Cardiac muscle cell (in vitro differentiated cells and primary cell): Measurements from ENCODE around the gene DYNC2H1. TPM values are rescaled to one million over a fixed set of nuclear protein-coding genes. Genes with fewer than 3 reads are reported as not detected.
"Not testable (repeated sequence)": the region's sequence is repeated elsewhere in the genome, so short reads cannot be mapped to it uniquely, and the experiment has no call there.

ENCODE experiments used
- DNase-seq, 2 donors: peaks; one replicate each; pipeline versions ENCODE4 v3.0.0 to v3.0.0-alpha.2; 2010 to 2017; ENCODE audit warnings: low read depth in 1 of 2, low spot score in 1 of 2
- H3K27ac ChIP-seq: fragments of 200-600 bp; sonication (generic); 2 replicates; pipeline ENCODE4 v1.5.1; 2016
- H3K27me3 ChIP-seq: fragments of 200-600 bp; sonication (generic); 2 replicates; pipeline ENCODE4 v1.6.0; 2016; ENCODE audit warnings: control low read depth
- H3K36me3 ChIP-seq: fragments of 200-600 bp; sonication (generic); 2 replicates; pipeline ENCODE4 v1.5.1; 2016; ENCODE audit warnings: control low read depth
- H3K4me1 ChIP-seq: fragments of 200-600 bp; sonication (generic); 2 replicates; pipeline ENCODE4 v1.8.1; 2017; ENCODE audit warnings: low read depth, mild to moderate bottlenecking, mixed run types
- H3K4me3 ChIP-seq: fragments of 200-600 bp; sonication (generic); 2 replicates; pipeline ENCODE4 v1.5.1; 2016; ENCODE audit warnings: mild to moderate bottlenecking
- H3K9me3 ChIP-seq: fragments of 200-600 bp; sonication (generic); 2 replicates; pipeline ENCODE4 v1.5.1; 2017; ENCODE audit warnings: low read depth, mild to moderate bottlenecking, control low read depth
- CTCF ChIP-seq: IDR thresholded peaks from 2 replicates; pipeline ENCODE4 v1.5.1; 2012; ENCODE audit warnings: low read depth, mild to moderate bottlenecking, low read length
- polyA plus RNA-seq: library from polyadenylated mRNA; unstranded; fragments of >200 nt; fragmentation: Nextera tagmentation; extraction: Ambion mirVana; gene quantifications from 2 replicates; pipeline ENCODE4 v1.2.1, GENCODE V29; 2016
- total RNA-seq: library from RNA; depleted of rRNA; stranded (reverse); fragments of >200 nt; gene quantifications from 2 replicates; pipeline ENCODE4 v1.2.3, GENCODE V29; 2016

Gene DYNC2H1
- total and polyA plus RNA-seq, 2 experiments from 2014 or later: 3.4 to 10.5 TPM

GRCh38 chr11:103110391-103110790 lies 1.2 kb downstream of the DYNC2H1 start:
- TF ChIP-seq CTCF: peak; percentile 48
- DNase-seq: peak in 1 of 2 donors; percentile 72
- Histone ChIP-seq H3K27me3 (no peaks in the 10 kb centered on the region), H3K36me3 (no peaks in the 10 kb centered on the region), H3K27ac (no peak overlapping the region), H3K4me3 (no peak overlapping the region), H3K9me3 (no peaks in the 10 kb centered on the region), H3K4me1 (peaks cover 3% of the 10 kb centered on the region)

GRCh38 chr11:103111400-103111799 lies 2.2 kb downstream of the DYNC2H1 start:
- Histone ChIP-seq H3K9me3 (no peaks in the 10 kb centered on the region), H3K27me3 (no peaks in the 10 kb centered on the region), H3K4me3 (no peak overlapping the region), H3K36me3 (peaks cover 4% of the 10 kb centered on the region), H3K27ac (no peak overlapping the region), H3K4me1 (peaks cover 3% of the 10 kb centered on the region)
- no peak for TF ChIP-seq CTCF
- no peak for DNase-seq

GRCh38 chr11:103112364-103112763 lies 3.1 kb downstream of the DYNC2H1 start:
- TF ChIP-seq CTCF: no peak
- peak overlapping the region; percentile 38 for H3K27ac ChIP-seq
- H3K4me3 ChIP-seq: no peak overlapping the region
- peaks cover 3% of the 10 kb centered on the region for H3K4me1 ChIP-seq
- peaks cover 4% of the 10 kb centered on the region for H3K36me3 ChIP-seq
- no peaks in the 10 kb centered on the region for H3K9me3 ChIP-seq
- no peaks in the 10 kb centered on the region for H3K27me3 ChIP-seq
- DNase-seq: peak in 1 of 2 donors; percentile 14

- TF ChIP-seq CTCF: no peak
- no peak for DNase-seq
Observed at GRCh38 chr11:103114836-103115235, 5.6 kb downstream of the DYNC2H1 start.

GRCh38 chr11:103125462-103125861 lies 16.2 kb downstream of the DYNC2H1 start:
- DNase-seq: no peak
- no peak for TF ChIP-seq CTCF

More at GRCh38 chr11:103114836-103115235, 5.6 kb downstream of the DYNC2H1 start:
- H3K4me1 ChIP-seq: peaks cover 3% of the 10 kb centered on the region
- no peaks in the 10 kb centered on the region for H3K9me3 ChIP-seq
- no peaks in the 10 kb centered on the region for H3K27me3 ChIP-seq
- peaks cover 4% of the 10 kb centered on the region for H3K36me3 ChIP-seq
- H3K27ac ChIP-seq: no peak overlapping the region
- no peak overlapping the region for H3K4me3 ChIP-seq

GRCh38 chr11:103141986-103142385 lies 32.8 kb downstream of the DYNC2H1 start:
- H3K27me3 ChIP-seq: not testable (repeated sequence)

More at GRCh38 chr11:103125462-103125861, 16.2 kb downstream of the DYNC2H1 start:
- H3K4me3 ChIP-seq: no peak overlapping the region
- no peaks in the 10 kb centered on the region for H3K27me3 ChIP-seq
- no peaks in the 10 kb centered on the region for H3K4me1 ChIP-seq
- no peaks in the 10 kb centered on the region for H3K9me3 ChIP-seq
- H3K27ac ChIP-seq: no peak overlapping the region
- H3K36me3 ChIP-seq: peaks cover 8% of the 10 kb centered on the region

More at GRCh38 chr11:103141986-103142385, 32.8 kb downstream of the DYNC2H1 start:
- not testable (repeated sequence) for H3K27ac ChIP-seq, DNase-seq, H3K4me1 ChIP-seq, H3K9me3 ChIP-seq, H3K36me3 ChIP-seq, H3K4me3 ChIP-seq
